Measurements from ENCODE around the gene ZNF425.

DNA sequence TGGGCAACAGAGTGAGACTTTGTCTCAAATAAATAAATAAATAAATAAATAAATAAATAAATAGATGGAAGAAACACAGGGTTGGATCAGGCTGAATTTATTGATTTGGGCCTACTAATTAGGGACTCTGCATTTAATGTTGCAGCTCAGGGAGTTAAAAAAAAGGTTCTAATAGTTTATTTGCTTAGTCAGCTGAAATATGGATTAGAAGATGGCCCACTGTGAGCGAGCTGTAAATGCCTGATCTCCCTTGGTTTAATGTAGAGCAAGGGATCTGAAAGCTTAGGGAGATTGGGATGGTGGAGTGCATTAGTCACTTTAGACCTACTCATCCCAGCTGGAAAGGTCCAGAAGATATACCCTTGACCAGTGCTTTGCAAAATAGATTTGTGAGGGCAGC, 72.7 kb downstream of the ZNF425 start:
- no peak for TF ChIP-seq CBFA2T2 (conservative IDR thresholded peaks at IDR 0.05)
- TF ChIP-seq, protein P1, sequence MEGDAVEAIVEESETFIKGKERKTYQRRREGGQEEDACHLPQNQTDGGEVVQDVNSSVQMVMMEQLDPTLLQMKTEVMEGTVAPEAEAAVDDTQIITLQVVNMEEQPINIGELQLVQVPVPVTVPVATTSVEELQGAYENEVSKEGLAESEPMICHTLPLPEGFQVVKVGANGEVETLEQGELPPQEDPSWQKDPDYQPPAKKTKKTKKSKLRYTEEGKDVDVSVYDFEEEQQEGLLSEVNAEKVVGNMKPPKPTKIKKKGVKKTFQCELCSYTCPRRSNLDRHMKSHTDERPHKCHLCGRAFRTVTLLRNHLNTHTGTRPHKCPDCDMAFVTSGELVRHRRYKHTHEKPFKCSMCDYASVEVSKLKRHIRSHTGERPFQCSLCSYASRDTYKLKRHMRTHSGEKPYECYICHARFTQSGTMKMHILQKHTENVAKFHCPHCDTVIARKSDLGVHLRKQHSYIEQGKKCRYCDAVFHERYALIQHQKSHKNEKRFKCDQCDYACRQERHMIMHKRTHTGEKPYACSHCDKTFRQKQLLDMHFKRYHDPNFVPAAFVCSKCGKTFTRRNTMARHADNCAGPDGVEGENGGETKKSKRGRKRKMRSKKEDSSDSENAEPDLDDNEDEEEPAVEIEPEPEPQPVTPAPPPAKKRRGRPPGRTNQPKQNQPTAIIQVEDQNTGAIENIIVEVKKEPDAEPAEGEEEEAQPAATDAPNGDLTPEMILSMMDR (IDR thresholded peaks at IDR 0.05 in 2 of 3, conservative IDR thresholded peaks at IDR 0.05 in 1 of 3; ENCODE audit: insufficient read depth in 2 of 3, low read depth in 1 of 3, low read length in 3 of 3): no peak
- TF ChIP-seq, protein P2, sequence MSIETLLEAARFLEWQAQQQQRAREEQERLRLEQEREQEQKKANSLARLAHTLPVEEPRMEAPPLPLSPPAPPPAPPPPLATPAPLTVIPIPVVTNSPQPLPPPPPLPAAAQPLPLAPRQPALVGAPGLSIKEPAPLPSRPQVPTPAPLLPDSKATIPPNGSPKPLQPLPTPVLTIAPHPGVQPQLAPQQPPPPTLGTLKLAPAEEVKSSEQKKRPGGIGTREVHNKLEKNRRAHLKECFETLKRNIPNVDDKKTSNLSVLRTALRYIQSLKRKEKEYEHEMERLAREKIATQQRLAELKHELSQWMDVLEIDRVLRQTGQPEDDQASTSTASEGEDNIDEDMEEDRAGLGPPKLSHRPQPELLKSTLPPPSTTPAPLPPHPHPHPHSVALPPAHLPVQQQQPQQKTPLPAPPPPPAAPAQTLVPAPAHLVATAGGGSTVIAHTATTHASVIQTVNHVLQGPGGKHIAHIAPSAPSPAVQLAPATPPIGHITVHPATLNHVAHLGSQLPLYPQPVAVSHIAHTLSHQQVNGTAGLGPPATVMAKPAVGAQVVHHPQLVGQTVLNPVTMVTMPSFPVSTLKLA (conservative IDR thresholded peaks at IDR 0.05): no peak
- TF ChIP-seq NR3C1 (CRISPR knock-in tag; IDR thresholded peaks at IDR 0.05): no peak
- no peak for TF ChIP-seq TRIM24 (IDR thresholded peaks at IDR 0.05)
- no peak for TF ChIP-seq HNRNPL (IDR thresholded peaks at IDR 0.05; ENCODE audit: low read depth, low read length)
- TF ChIP-seq, protein P3, sequence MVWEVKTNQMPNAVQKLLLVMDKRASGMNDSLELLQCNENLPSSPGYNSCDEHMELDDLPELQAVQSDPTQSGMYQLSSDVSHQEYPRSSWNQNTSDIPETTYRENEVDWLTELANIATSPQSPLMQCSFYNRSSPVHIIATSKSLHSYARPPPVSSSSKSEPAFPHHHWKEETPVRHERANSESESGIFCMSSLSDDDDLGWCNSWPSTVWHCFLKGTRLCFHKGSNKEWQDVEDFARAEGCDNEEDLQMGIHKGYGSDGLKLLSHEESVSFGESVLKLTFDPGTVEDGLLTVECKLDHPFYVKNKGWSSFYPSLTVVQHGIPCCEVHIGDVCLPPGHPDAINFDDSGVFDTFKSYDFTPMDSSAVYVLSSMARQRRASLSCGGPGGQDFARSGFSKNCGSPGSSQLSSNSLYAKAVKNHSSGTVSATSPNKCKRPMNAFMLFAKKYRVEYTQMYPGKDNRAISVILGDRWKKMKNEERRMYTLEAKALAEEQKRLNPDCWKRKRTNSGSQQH (CRISPR knock-in tag; IDR thresholded peaks at IDR 0.05): no peak
- TF ChIP-seq BCL6 (CRISPR knock-in tag; IDR thresholded peaks at IDR 0.05): no peak
- TF ChIP-seq, protein P4, sequence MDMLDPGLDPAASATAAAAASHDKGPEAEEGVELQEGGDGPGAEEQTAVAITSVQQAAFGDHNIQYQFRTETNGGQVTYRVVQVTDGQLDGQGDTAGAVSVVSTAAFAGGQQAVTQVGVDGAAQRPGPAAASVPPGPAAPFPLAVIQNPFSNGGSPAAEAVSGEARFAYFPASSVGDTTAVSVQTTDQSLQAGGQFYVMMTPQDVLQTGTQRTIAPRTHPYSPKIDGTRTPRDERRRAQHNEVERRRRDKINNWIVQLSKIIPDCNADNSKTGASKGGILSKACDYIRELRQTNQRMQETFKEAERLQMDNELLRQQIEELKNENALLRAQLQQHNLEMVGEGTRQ (CRISPR knock-in tag; IDR thresholded peaks at IDR 0.05): no peak
- TF ChIP-seq ZNF3 (CRISPR knock-in tag; IDR thresholded peaks at IDR 0.05): no peak
- TF ChIP-seq JUN (IDR thresholded peaks at IDR 0.05; ENCODE audit: borderline replicate concordance, low read depth, low read length): no peak
- no peak for TF ChIP-seq JUN (CRISPR knock-in tag; IDR thresholded peaks at IDR 0.05; ENCODE audit: borderline replicate concordance)

All from K562 (cell line).